ENCODE measurements around the gene UTP14C. TPM values are rescaled to one million over a fixed set of nuclear protein-coding genes. Genes with fewer than 3 reads are reported as not detected.
A peak's percentile ranks its signal among the peaks of the same experiment; 100 is the strongest.

UTP14C gene
- total and polyA plus RNA-seq, 4 donors = 5.8 to 18.7 (median 9.6) TPM

GRCh38 chr13:51995677-51996551 lies 28.6 kb upstream of the UTP14C start:
- Histone ChIP-seq H3K9ac (ENCODE audit: low read depth in 1 of 2, low read length in 2 of 2) (no peak overlapping the region), H3K36me3 (ENCODE audit: control insufficient read depth in 4 of 4, insufficient read depth in 3 of 4, low read depth in 1 of 4, low read length in 3 of 4) (no peaks in the 10 kb centered on the region), H3K4me3 (ENCODE audit: low read depth in 1 of 3, low read length in 3 of 3) (no peak overlapping the region), H3K27me3 (ENCODE audit: control insufficient read depth in 4 of 4, insufficient read depth in 4 of 4, low read length in 3 of 4) (no peaks in the 10 kb centered on the region), H3K4me1 (ENCODE audit: control insufficient read depth in 4 of 4, insufficient read depth in 4 of 4, low read length in 3 of 4) (peaks cover 10 to 60% (median 54%) of the 10 kb centered on the region in 4 donors), H3K27ac (ENCODE audit: low read depth in 1 of 2, low read length in 2 of 2) (peak overlapping the region; percentile 43 to 60), H3K9me3 (ENCODE audit: control insufficient read depth in 4 of 4, low read length in 3 of 4) (no peaks in the 10 kb centered on the region)
- TF ChIP-seq SP1 (IDR thresholded peaks at IDR 0.05) = peak; percentile 68
- TF ChIP-seq ATF3 (IDR thresholded peaks at IDR 0.05) = no peak
- no peak for TF ChIP-seq HNF4G (IDR thresholded peaks at IDR 0.05)
- TF ChIP-seq, protein P1, sequence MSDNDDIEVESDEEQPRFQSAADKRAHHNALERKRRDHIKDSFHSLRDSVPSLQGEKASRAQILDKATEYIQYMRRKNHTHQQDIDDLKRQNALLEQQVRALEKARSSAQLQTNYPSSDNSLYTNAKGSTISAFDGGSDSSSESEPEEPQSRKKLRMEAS (IDR thresholded peaks at IDR 0.05) = peak; percentile 73
- TF ChIP-seq HNF4A (conservative IDR thresholded peaks at IDR 0.05) = peak; percentile 59 to 83
- TF ChIP-seq, protein P2, sequence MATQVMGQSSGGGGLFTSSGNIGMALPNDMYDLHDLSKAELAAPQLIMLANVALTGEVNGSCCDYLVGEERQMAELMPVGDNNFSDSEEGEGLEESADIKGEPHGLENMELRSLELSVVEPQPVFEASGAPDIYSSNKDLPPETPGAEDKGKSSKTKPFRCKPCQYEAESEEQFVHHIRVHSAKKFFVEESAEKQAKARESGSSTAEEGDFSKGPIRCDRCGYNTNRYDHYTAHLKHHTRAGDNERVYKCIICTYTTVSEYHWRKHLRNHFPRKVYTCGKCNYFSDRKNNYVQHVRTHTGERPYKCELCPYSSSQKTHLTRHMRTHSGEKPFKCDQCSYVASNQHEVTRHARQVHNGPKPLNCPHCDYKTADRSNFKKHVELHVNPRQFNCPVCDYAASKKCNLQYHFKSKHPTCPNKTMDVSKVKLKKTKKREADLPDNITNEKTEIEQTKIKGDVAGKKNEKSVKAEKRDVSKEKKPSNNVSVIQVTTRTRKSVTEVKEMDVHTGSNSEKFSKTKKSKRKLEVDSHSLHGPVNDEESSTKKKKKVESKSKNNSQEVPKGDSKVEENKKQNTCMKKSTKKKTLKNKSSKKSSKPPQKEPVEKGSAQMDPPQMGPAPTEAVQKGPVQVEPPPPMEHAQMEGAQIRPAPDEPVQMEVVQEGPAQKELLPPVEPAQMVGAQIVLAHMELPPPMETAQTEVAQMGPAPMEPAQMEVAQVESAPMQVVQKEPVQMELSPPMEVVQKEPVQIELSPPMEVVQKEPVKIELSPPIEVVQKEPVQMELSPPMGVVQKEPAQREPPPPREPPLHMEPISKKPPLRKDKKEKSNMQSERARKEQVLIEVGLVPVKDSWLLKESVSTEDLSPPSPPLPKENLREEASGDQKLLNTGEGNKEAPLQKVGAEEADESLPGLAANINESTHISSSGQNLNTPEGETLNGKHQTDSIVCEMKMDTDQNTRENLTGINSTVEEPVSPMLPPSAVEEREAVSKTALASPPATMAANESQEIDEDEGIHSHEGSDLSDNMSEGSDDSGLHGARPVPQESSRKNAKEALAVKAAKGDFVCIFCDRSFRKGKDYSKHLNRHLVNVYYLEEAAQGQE (IDR thresholded peaks at IDR 0.05) = peak; percentile 82
- peak; percentile 31 to 51 for TF ChIP-seq RAD21 (IDR thresholded peaks at IDR 0.05)
- TF ChIP-seq FOXA2 (IDR thresholded peaks at IDR 0.05) = peak; percentile 58
- TF ChIP-seq FOXA1 (IDR thresholded peaks at IDR 0.05) = peak; percentile 27
- TF ChIP-seq EGR1 (IDR thresholded peaks at IDR 0.05; ENCODE audit: low read depth in 2 of 2) = no peak
- TF ChIP-seq YY1 (IDR thresholded peaks at IDR 0.05) = no peak
- no peak for TF ChIP-seq GABPA (IDR thresholded peaks at IDR 0.05 in 1 of 2, conservative IDR thresholded peaks at IDR 0.05 in 1 of 2)
- TF ChIP-seq, protein P3, sequence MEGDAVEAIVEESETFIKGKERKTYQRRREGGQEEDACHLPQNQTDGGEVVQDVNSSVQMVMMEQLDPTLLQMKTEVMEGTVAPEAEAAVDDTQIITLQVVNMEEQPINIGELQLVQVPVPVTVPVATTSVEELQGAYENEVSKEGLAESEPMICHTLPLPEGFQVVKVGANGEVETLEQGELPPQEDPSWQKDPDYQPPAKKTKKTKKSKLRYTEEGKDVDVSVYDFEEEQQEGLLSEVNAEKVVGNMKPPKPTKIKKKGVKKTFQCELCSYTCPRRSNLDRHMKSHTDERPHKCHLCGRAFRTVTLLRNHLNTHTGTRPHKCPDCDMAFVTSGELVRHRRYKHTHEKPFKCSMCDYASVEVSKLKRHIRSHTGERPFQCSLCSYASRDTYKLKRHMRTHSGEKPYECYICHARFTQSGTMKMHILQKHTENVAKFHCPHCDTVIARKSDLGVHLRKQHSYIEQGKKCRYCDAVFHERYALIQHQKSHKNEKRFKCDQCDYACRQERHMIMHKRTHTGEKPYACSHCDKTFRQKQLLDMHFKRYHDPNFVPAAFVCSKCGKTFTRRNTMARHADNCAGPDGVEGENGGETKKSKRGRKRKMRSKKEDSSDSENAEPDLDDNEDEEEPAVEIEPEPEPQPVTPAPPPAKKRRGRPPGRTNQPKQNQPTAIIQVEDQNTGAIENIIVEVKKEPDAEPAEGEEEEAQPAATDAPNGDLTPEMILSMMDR (IDR thresholded peaks at IDR 0.05; ENCODE audit: low read depth, low read length, missing input control) = no peak
- TF ChIP-seq NR2F2 (IDR thresholded peaks at IDR 0.05) = no peak
- TF ChIP-seq TAF1 (conservative IDR thresholded peaks at IDR 0.05) = no peak
- TF ChIP-seq JUND (IDR thresholded peaks at IDR 0.05) = peak; percentile 53 to 90
- TF ChIP-seq, protein P4, sequence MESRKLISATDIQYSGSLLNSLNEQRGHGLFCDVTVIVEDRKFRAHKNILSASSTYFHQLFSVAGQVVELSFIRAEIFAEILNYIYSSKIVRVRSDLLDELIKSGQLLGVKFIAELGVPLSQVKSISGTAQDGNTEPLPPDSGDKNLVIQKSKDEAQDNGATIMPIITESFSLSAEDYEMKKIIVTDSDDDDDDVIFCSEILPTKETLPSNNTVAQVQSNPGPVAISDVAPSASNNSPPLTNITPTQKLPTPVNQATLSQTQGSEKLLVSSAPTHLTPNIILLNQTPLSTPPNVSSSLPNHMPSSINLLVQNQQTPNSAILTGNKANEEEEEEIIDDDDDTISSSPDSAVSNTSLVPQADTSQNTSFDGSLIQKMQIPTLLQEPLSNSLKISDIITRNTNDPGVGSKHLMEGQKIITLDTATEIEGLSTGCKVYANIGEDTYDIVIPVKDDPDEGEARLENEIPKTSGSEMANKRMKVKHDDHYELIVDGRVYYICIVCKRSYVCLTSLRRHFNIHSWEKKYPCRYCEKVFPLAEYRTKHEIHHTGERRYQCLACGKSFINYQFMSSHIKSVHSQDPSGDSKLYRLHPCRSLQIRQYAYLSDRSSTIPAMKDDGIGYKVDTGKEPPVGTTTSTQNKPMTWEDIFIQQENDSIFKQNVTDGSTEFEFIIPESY (IDR thresholded peaks at IDR 0.05) = peak; percentile 97
- TF ChIP-seq RXRA (IDR thresholded peaks at IDR 0.05) = peak; percentile 57 to 85
- WGBS = 45% methylated on average over 9 of the region's 9 CpGs
- DNase-seq (ENCODE audit: low spot score) = no peak
